Nephron progenitor cell (in vitro differentiated cells): Measurements from ENCODE around the gene SELENOM.

ENCODE experiments used
- DNase-seq: peaks from one replicate; pipeline ENCODE4 v3.0.0; 2021
- H3K27ac Mint-ChIP-seq: 2 replicates; pipeline ENCODE4 v1.8.0; 2021; ENCODE audit warnings: mild to moderate bottlenecking, moderate library complexity, mixed read lengths
- H3K27me3 Mint-ChIP-seq: 2 replicates; pipeline ENCODE4 v1.8.0; 2021; ENCODE audit warnings: mild to moderate bottlenecking, low read depth, mixed read lengths; ENCODE audit not compliant: poor library complexity
- H3K36me3 Mint-ChIP-seq: 2 replicates; pipeline ENCODE4 v1.8.0; 2021; ENCODE audit warnings: low read depth, mixed read lengths
- H3K4me1 Mint-ChIP-seq: 2 replicates; pipeline ENCODE4 v1.8.0; 2021; ENCODE audit warnings: mixed read lengths
- H3K4me3 Mint-ChIP-seq: 2 replicates; pipeline ENCODE4 v1.8.0; 2021; ENCODE audit warnings: mild to moderate bottlenecking, moderate library complexity, mixed read lengths
- H3K9me3 Mint-ChIP-seq: 2 replicates; pipeline ENCODE4 v1.8.0; 2021; ENCODE audit warnings: mild to moderate bottlenecking, moderate library complexity, mixed read lengths
- CTCF ChIP-seq: fragments of 200-600 bp; sonication (generic); IDR thresholded peaks from 2 replicates; pipeline ENCODE4 v1.5.0; 2021; ENCODE audit warnings: antibody characterized with exemption

Gene SELENOM

GRCh38 chr22:31085493-31085824, 21.9 kb downstream of the SELENOM start:
- H3K4me1 Mint-ChIP-seq: peaks cover 36% of the 10 kb centered on the region
- peaks cover 3% of the 10 kb centered on the region for H3K36me3 Mint-ChIP-seq
- H3K4me3 Mint-ChIP-seq: peak overlapping the region; percentile 75
- H3K9me3 Mint-ChIP-seq: no peaks in the 10 kb centered on the region
- TF ChIP-seq CTCF: no peak
- no peak for DNase-seq
- no peaks in the 10 kb centered on the region for H3K27me3 Mint-ChIP-seq
- no peak overlapping the region for H3K27ac Mint-ChIP-seq

GRCh38 chr22:31084811-31085492, 22.4 kb downstream of the SELENOM start:
- H3K27me3 Mint-ChIP-seq: no peaks in the 10 kb centered on the region
- DNase-seq: peak; percentile 87
- peak; percentile 81 for TF ChIP-seq CTCF
- peaks cover 3% of the 10 kb centered on the region for H3K36me3 Mint-ChIP-seq
- no peak overlapping the region for H3K27ac Mint-ChIP-seq
- H3K9me3 Mint-ChIP-seq: no peaks in the 10 kb centered on the region
- H3K4me3 Mint-ChIP-seq: peak overlapping the region; percentile 82
- H3K4me1 Mint-ChIP-seq: peaks cover 39% of the 10 kb centered on the region

GRCh38 chr22:31083923-31084810, 23.2 kb downstream of the SELENOM start:
- H3K27ac Mint-ChIP-seq: no peak overlapping the region
- TF ChIP-seq CTCF: no peak
- DNase-seq: no peak
- peaks cover 3% of the 10 kb centered on the region for H3K36me3 Mint-ChIP-seq
- H3K4me1 Mint-ChIP-seq: peaks cover 46% of the 10 kb centered on the region
- H3K9me3 Mint-ChIP-seq: no peaks in the 10 kb centered on the region
- peak overlapping the region; percentile 82 for H3K4me3 Mint-ChIP-seq
- H3K27me3 Mint-ChIP-seq: no peaks in the 10 kb centered on the region

- peaks cover 6% of the 10 kb centered on the region for H3K27me3 Mint-ChIP-seq
- H3K4me3 Mint-ChIP-seq: peak overlapping the region; percentile 82
- no peak overlapping the region for H3K27ac Mint-ChIP-seq
- TF ChIP-seq CTCF: no peak
- no peaks in the 10 kb centered on the region for H3K9me3 Mint-ChIP-seq
- no peaks in the 10 kb centered on the region for H3K36me3 Mint-ChIP-seq
- no peak for DNase-seq
- peaks cover 51% of the 10 kb centered on the region for H3K4me1 Mint-ChIP-seq
These were observed 24.0 kb downstream of the SELENOM start for GRCh38 chr22:31083377-31083768.

GRCh38 chr22:31082606-31083376, 24.6 kb downstream of the SELENOM start:
- TF ChIP-seq CTCF: peak; percentile 20
- no peaks in the 10 kb centered on the region for H3K9me3 Mint-ChIP-seq
- peak; percentile 56 for DNase-seq
- H3K27me3 Mint-ChIP-seq: peaks cover 8% of the 10 kb centered on the region
- H3K27ac Mint-ChIP-seq: no peak overlapping the region
- no peaks in the 10 kb centered on the region for H3K36me3 Mint-ChIP-seq
- peaks cover 51% of the 10 kb centered on the region for H3K4me1 Mint-ChIP-seq
- peak overlapping the region; percentile 90 for H3K4me3 Mint-ChIP-seq
